Neural cell (in vitro differentiated cells): ENCODE results near the gene ANKRD55. TPM values are rescaled to one million over a fixed set of nuclear protein-coding genes. Genes with fewer than 3 reads are reported as not detected.

Source experiments
- H2AFZ ChIP-seq: fragments of 200-600, 300-800 bp; sonication (generic), shearing (Covaris generic); 2 replicates; pipeline ENCODE4 v1.6.0; 2014; ENCODE audit warnings: low read depth, mild to moderate bottlenecking, antibody characterized with exemption, low read length, moderate library complexity
- H3F3A ChIP-seq: fragments of 200-600 bp; shearing (Covaris generic); 2 replicates; pipeline ENCODE4 v1.6.1; 2016; ENCODE audit warnings: mild to moderate bottlenecking, moderate library complexity, mixed read lengths, antibody characterized with exemption, low read length; ENCODE audit not compliant: insufficient read depth, poor library complexity, severe bottlenecking
- H3K27ac ChIP-seq: fragments of 200-600, 300-800 bp; sonication (generic), shearing (Covaris generic); 2 replicates; pipeline ENCODE4 v1.5.1; 2014; ENCODE audit warnings: mild to moderate bottlenecking, low read length, moderate library complexity
- H3K27me3 ChIP-seq: fragments of 300-800, 200-600 bp; sonication (generic), shearing (Covaris generic); 2 replicates; pipeline ENCODE4 v1.6.0; 2014; ENCODE audit warnings: mild to moderate bottlenecking, low read depth, low read length, moderate library complexity; ENCODE audit not compliant: insufficient read depth
- H3K36me3 ChIP-seq: fragments of 300-800, 200-600 bp; sonication (generic), shearing (Covaris generic); 2 replicates; pipeline ENCODE4 v1.5.1; 2014; ENCODE audit warnings: mild to moderate bottlenecking, antibody characterized with exemption, low read length, moderate library complexity; ENCODE audit not compliant: insufficient read depth
- H3K4me2 ChIP-seq: fragments of 300-800, 200-600 bp; sonication (generic), shearing (Covaris generic); 2 replicates; pipeline ENCODE4 v1.6.0; 2014; ENCODE audit warnings: mild to moderate bottlenecking, low read length
- H3K4me3 ChIP-seq: fragments of 300-800, 200-600 bp; sonication (generic), shearing (Covaris generic); 2 replicates; pipeline ENCODE4 v1.5.1; 2014; ENCODE audit warnings: mild to moderate bottlenecking, low read length, moderate library complexity
- H3K79me2 ChIP-seq: fragments of 200-600 bp; shearing (Covaris generic); replicated peaks from 2 replicates; pipeline ENCODE4 v1.6.0; 2014; ENCODE audit warnings: mild to moderate bottlenecking, low read length, moderate library complexity; ENCODE audit not compliant: insufficient read depth
- H3K9ac ChIP-seq: fragments of 300-800, 200-600 bp; sonication (generic), shearing (Covaris generic); 2 replicates; pipeline ENCODE4 v1.6.1; 2016; ENCODE audit warnings: mild to moderate bottlenecking, low read length, mixed read lengths
- H3K9me2 ChIP-seq: fragments of 200-600 bp; shearing (Covaris generic); 2 replicates; pipeline ENCODE4 v1.6.1; 2016; ENCODE audit warnings: mild to moderate bottlenecking, low read length, mixed read lengths; ENCODE audit not compliant: insufficient read depth
- H3K9me3 ChIP-seq: fragments of 200-600, 300-800 bp; sonication (generic), shearing (Covaris generic); 2 replicates; pipeline ENCODE4 v1.6.1; 2016; ENCODE audit warnings: mild to moderate bottlenecking, mixed run types, low read length, moderate library complexity, mixed read lengths
- H4K20me1 ChIP-seq: fragments of 200-600 bp; shearing (Covaris generic); 2 replicates; pipeline ENCODE4 v1.6.1; 2016; ENCODE audit warnings: mild to moderate bottlenecking, mixed run types; ENCODE audit not compliant: insufficient read depth
- CTCF ChIP-seq: fragments of 450-650 bp; IDR thresholded peaks from 2 replicates; pipeline ENCODE4 v1.5.1; 2014; ENCODE audit warnings: antibody characterized with exemption, mild to moderate bottlenecking, moderate library complexity; ENCODE audit not compliant: poor library complexity, severe bottlenecking
- EP300 ChIP-seq: fragments of 450-650 bp; conservative IDR thresholded peaks from 2 replicates; pipeline ENCODE4 v1.6.1; 2014; ENCODE audit warnings: antibody characterized with exemption, mild to moderate bottlenecking, moderate library complexity; ENCODE audit not compliant: poor library complexity, severe bottlenecking
- EZH2 ChIP-seq: fragments of 200-600, 300-800 bp; shearing (Covaris generic), sonication (generic); IDR thresholded peaks from 2 replicates; pipeline ENCODE4 v1.6.1; 2014; ENCODE audit warnings: antibody characterized with exemption, low read length, borderline replicate concordance, mild to moderate bottlenecking; ENCODE audit not compliant: insufficient read depth, poor library complexity, severe bottlenecking
- MXI1 ChIP-seq: fragments of 450-650 bp; conservative IDR thresholded peaks from 2 replicates; pipeline ENCODE4 v1.6.1; 2014; ENCODE audit warnings: antibody characterized with exemption, mild to moderate bottlenecking; ENCODE audit not compliant: poor library complexity, severe bottlenecking
- POLR2AphosphoS5 ChIP-seq: IDR thresholded peaks from 2 replicates; pipeline ENCODE4 v1.6.1; 2012
- RAD21 ChIP-seq: fragments of 450-650 bp; conservative IDR thresholded peaks from 2 replicates; pipeline ENCODE4 v1.6.1; 2014; ENCODE audit warnings: antibody characterized with exemption, mild to moderate bottlenecking, moderate library complexity
- REST ChIP-seq: IDR thresholded peaks from 2 replicates; pipeline ENCODE4 v1.6.1; 2012; ENCODE audit warnings: borderline replicate concordance
- SMC3 ChIP-seq: fragments of 450-650 bp; conservative IDR thresholded peaks from 2 replicates; pipeline ENCODE4 v1.6.1; 2014; ENCODE audit warnings: antibody characterized with exemption, mild to moderate bottlenecking, moderate library complexity; ENCODE audit not compliant: poor library complexity
- TAF1 ChIP-seq: IDR thresholded peaks from 2 replicates; pipeline ENCODE4 v1.6.1; 2012; ENCODE audit warnings: low read depth
- polyA plus RNA-seq: library from polyadenylated mRNA; depleted of rRNA; stranded (reverse); fragments of >200 nt; gene quantifications from 2 replicates; pipeline ENCODE4 v1.2.3, GENCODE V29; 2014

Gene ANKRD55
- polyA plus RNA-seq, 1 donor from 2014 or later, result 49.8 TPM

GRCh38 chr5:56094579-56095361 is 138.4 kb downstream of the ANKRD55 start:
- Histone ChIP-seq H3K9me2 (no peaks in the 10 kb centered on the region), H3K9me3 (no peaks in the 10 kb centered on the region), H2AFZ (no peak overlapping the region), H3K27me3 (no peaks in the 10 kb centered on the region), H3K79me2 (no peaks in the 10 kb centered on the region), H3K4me3 (no peak overlapping the region), H4K20me1 (no peaks in the 10 kb centered on the region), H3K9ac (no peak overlapping the region), H3F3A (no peaks in the 10 kb centered on the region), H3K36me3 (no peaks in the 10 kb centered on the region), H3K4me2 (no peak overlapping the region), H3K27ac (no peak overlapping the region)
- TF ChIP-seq EP300 (no peak), EZH2 (no peak), TAF1 (no peak), RAD21 (no peak), REST (no peak), POLR2AphosphoS5 (no peak), SMC3 (no peak), MXI1 (no peak)

GRCh38 chr5:56093970-56094369 is 139.2 kb downstream of the ANKRD55 start:
- Histone ChIP-seq H4K20me1 (no peaks in the 10 kb centered on the region), H3K9ac (no peak overlapping the region), H3F3A (no peaks in the 10 kb centered on the region), H3K27me3 (no peaks in the 10 kb centered on the region), H2AFZ (no peak overlapping the region), H3K9me3 (no peaks in the 10 kb centered on the region), H3K27ac (no peak overlapping the region), H3K79me2 (no peaks in the 10 kb centered on the region), H3K9me2 (no peaks in the 10 kb centered on the region), H3K4me3 (no peak overlapping the region), H3K36me3 (no peaks in the 10 kb centered on the region), H3K4me2 (no peak overlapping the region)
- TF ChIP-seq REST (no peak), MXI1 (no peak), EP300 (no peak), SMC3 (no peak), TAF1 (no peak), CTCF (no peak), EZH2 (no peak), RAD21 (no peak)
